CD14-positive monocyte (primary cell): ENCODE measurements around the gene UST. TPM values are rescaled to one million over a fixed set of nuclear protein-coding genes. Genes with fewer than 3 reads are reported as not detected.

Source experiments
- DNase-seq, 3 donors: peaks; one replicate each; pipeline ENCODE4 v3.0.0-alpha.2; 2011 to 2022
- H2AFZ ChIP-seq: 2 replicates; pipeline ENCODE4 v1.6.0; 2012; ENCODE audit warnings: mild to moderate bottlenecking, low read depth, low read length, inconsistent platforms; ENCODE audit not compliant: insufficient read depth, poor library complexity, severe bottlenecking
- H3K27ac ChIP-seq, 2 donors: 1 replicate in 1 of 2; 2 replicates in 1 of 2; pipeline ENCODE4 v1.5.1; 2012 to 2013; ENCODE audit warnings: low read length in 2 of 2, control low read depth in 1 of 2, inconsistent platforms in 1 of 2, low read depth in 1 of 2, mild to moderate bottlenecking in 1 of 2
- H3K27me3 ChIP-seq, 2 donors: one replicate each; pipeline versions ENCODE4 v1.6.0 to v1.6.1; 2011 to 2013; ENCODE audit warnings: low read length in 2 of 2; ENCODE audit not compliant: control insufficient read depth in 2 of 2, insufficient read depth in 2 of 2
- H3K36me3 ChIP-seq, 2 donors: replicated peaks in 1 of 2; 1 replicate in 1 of 2; 2 replicates in 1 of 2; pipeline versions ENCODE4 v1.5.1 to v1.6.1; 2012 to 2013; ENCODE audit warnings: low read length in 2 of 2, control low read depth in 1 of 2, inconsistent platforms in 1 of 2, mild to moderate bottlenecking in 1 of 2; ENCODE audit not compliant: insufficient read depth in 2 of 2, control insufficient read depth in 1 of 2
- H3K4me1 ChIP-seq, 2 donors: 1 replicate in 1 of 2; 2 replicates in 1 of 2; pipeline versions ENCODE4 v1.5.1 to v1.6.1; 2012 to 2013; ENCODE audit warnings: low read length in 2 of 2, control low read depth in 1 of 2, inconsistent platforms in 1 of 2, mild to moderate bottlenecking in 1 of 2, moderate library complexity in 1 of 2; ENCODE audit not compliant: insufficient read depth in 2 of 2, control insufficient read depth in 1 of 2
- H3K4me2 ChIP-seq: replicated peaks from 2 replicates; pipeline ENCODE3; 2012; ENCODE audit warnings: low read length, moderate library complexity, mild to moderate bottlenecking; ENCODE audit not compliant: poor library complexity, severe bottlenecking; ENCODE audit errors: extremely low read depth
- H3K4me3 ChIP-seq, 3 experiments: fragments of 200-600 bp in 1 of 3; sonication (generic) in 1 of 3; replicated peaks in 1 of 3; 1 replicate in 2 of 3; 2 replicates in 1 of 3; pipeline ENCODE4 v1.5.1; 2011 to 2013; ENCODE audit warnings: low read length in 3 of 3, mild to moderate bottlenecking in 3 of 3, control low read depth in 2 of 3, low read depth in 2 of 3, inconsistent platforms in 1 of 3, moderate library complexity in 1 of 3
- H3K79me2 ChIP-seq: 2 replicates; pipeline ENCODE4 v1.6.0; 2012; ENCODE audit warnings: mild to moderate bottlenecking, control low read depth, inconsistent platforms, low read length, moderate library complexity; ENCODE audit not compliant: insufficient read depth
- H3K9ac ChIP-seq: 2 replicates; pipeline ENCODE4 v1.6.0; 2017; ENCODE audit warnings: low read length, mild to moderate bottlenecking; ENCODE audit not compliant: insufficient read depth, poor library complexity, severe bottlenecking
- H3K9me3 ChIP-seq, 2 donors: replicated peaks in 1 of 2; 1 replicate in 1 of 2; 2 replicates in 1 of 2; pipeline versions ENCODE4 v1.5.1 to v1.6.1; 2012 to 2013; ENCODE audit warnings: low read length in 2 of 2, control low read depth in 1 of 2; ENCODE audit not compliant: control insufficient read depth in 1 of 2, insufficient read depth in 1 of 2
- H4K20me1 ChIP-seq: 2 replicates; pipeline ENCODE4 v1.6.0; 2012; ENCODE audit warnings: mild to moderate bottlenecking, low read length, control low read depth, moderate library complexity; ENCODE audit not compliant: insufficient read depth
- H3K27ac Mint-ChIP-seq, 7 donors: one replicate each; pipeline ENCODE4 v1.8.0; 2020; ENCODE audit warnings: mild to moderate bottlenecking in 7 of 7, mixed read lengths in 7 of 7, moderate library complexity in 6 of 7, inconsistent platforms in 2 of 7
- H3K27me3 Mint-ChIP-seq, 3 donors: one replicate each; pipeline ENCODE4 v1.8.0; 2021 to 2022; ENCODE audit warnings: low read depth in 3 of 3, mild to moderate bottlenecking in 3 of 3, mixed read lengths in 3 of 3, moderate library complexity in 3 of 3, inconsistent platforms in 1 of 3
- H3K36me3 Mint-ChIP-seq, 2 donors: one replicate each; pipeline ENCODE4 v1.8.0; 2020; ENCODE audit warnings: mixed read lengths in 2 of 2, inconsistent platforms in 1 of 2, mild to moderate bottlenecking in 1 of 2
- H3K4me1 Mint-ChIP-seq: one replicate; pipeline ENCODE4 v1.8.0; 2020; ENCODE audit warnings: mild to moderate bottlenecking, mixed read lengths
- H3K4me3 Mint-ChIP-seq, 2 donors: one replicate each; pipeline ENCODE4 v1.8.0; 2020; ENCODE audit warnings: mild to moderate bottlenecking in 2 of 2, mixed read lengths in 2 of 2, moderate library complexity in 1 of 2
- H3K9me3 Mint-ChIP-seq, 7 donors: one replicate each; pipeline ENCODE4 v1.8.0; 2020 to 2022; ENCODE audit warnings: mixed read lengths in 7 of 7, mild to moderate bottlenecking in 6 of 7, moderate library complexity in 6 of 7, inconsistent platforms in 2 of 7
- WGBS: methylation state at CpG from one replicate; pipeline ENCODE4 v1.1.5; 2013; ENCODE audit warnings: missing lambda C conversion rate; ENCODE audit not compliant: insufficient coverage; 5-methylcytosine and 5-hydroxymethylcytosine counted together
- intact Hi-C, 2 donors: fragments of 100-400 bp; cut with micrococcal nuclease; formaldehyde crosslinking; loops; one replicate each; pipeline versions ENCODE4 v1.15.0 to v1.15.1; 2023
- polyA plus RNA-seq, 3 donors: library from polyadenylated mRNA; depleted of rRNA in 1 of 3; unstranded in 2 of 3; stranded (reverse) in 1 of 3; fragments of 300-500 nt in 2 of 3; fragments of >200 nt in 1 of 3; fragmentation: Illumina TruSeq in 2 of 3; gene quantifications; 1 replicate in 2 of 3; 2 replicates in 1 of 3; pipeline ENCODE4 v1.2.3, GENCODE V29; 2012 to 2021
- TF ChIP-seq, protein P1 (sequence below): fragments of 200-600 bp; IDR thresholded peaks from one replicate; pipeline ENCODE4 v1.8.0; 2022; ENCODE audit warnings: antibody characterized with exemption, mild to moderate bottlenecking

UST gene
- polyA plus RNA-seq, 3 donors = 0.33 to 0.53 (median 0.48) TPM

DNA sequence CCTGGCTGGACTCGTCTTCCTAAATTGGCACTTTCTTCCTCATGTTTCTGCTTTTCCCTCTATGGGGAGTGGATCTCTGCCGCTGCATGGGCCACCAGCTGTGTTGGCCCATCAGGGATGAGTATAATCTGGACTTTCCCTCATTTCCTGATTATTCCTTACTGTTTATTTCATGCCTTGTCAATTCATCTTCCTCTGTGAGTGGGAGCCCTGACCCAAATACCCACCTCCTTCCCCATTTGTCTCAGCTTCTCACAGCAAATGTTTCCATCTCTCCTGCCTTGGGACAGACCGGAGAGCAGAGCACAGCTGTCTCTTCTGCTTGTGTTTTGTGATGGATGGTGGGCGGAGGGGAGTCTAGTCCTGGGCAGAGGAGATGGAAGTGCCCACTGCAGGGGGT, 212.7 kb downstream of the UST start:
- Histone ChIP-seq H3K79me2 (no peaks in the 10 kb centered on the region), H3K4me2 (no peak overlapping the region), H2AFZ (no peak overlapping the region), H3K9ac (no peak overlapping the region), H3K4me1 (no peaks in the 10 kb centered on the region), H3K27me3 (no peaks in the 10 kb centered on the region), H3K9me3 (peaks cover 0 to 10% of the 10 kb centered on the region in 2 donors), H3K4me3 (no peak overlapping the region), H3K27ac (no peak overlapping the region), H4K20me1 (no peaks in the 10 kb centered on the region), H3K36me3 (no peaks in the 10 kb centered on the region)
- peak overlapping the region in 1 of 7 donors; percentile 54 for H3K27ac Mint-ChIP-seq
- intact Hi-C loops = no loop called here
- no peak for DNase-seq
- TF ChIP-seq, protein P1, sequence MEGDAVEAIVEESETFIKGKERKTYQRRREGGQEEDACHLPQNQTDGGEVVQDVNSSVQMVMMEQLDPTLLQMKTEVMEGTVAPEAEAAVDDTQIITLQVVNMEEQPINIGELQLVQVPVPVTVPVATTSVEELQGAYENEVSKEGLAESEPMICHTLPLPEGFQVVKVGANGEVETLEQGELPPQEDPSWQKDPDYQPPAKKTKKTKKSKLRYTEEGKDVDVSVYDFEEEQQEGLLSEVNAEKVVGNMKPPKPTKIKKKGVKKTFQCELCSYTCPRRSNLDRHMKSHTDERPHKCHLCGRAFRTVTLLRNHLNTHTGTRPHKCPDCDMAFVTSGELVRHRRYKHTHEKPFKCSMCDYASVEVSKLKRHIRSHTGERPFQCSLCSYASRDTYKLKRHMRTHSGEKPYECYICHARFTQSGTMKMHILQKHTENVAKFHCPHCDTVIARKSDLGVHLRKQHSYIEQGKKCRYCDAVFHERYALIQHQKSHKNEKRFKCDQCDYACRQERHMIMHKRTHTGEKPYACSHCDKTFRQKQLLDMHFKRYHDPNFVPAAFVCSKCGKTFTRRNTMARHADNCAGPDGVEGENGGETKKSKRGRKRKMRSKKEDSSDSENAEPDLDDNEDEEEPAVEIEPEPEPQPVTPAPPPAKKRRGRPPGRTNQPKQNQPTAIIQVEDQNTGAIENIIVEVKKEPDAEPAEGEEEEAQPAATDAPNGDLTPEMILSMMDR = no peak
- no peak overlapping the region for H3K4me3 Mint-ChIP-seq
- H3K9me3 Mint-ChIP-seq = peaks cover 6 to 14% (median 9%) of the 10 kb centered on the region in 7 donors
- H3K4me1 Mint-ChIP-seq = no peaks in the 10 kb centered on the region
- WGBS = no CpG with 5 or more reads among the region's 4 CpGs
- H3K27me3 Mint-ChIP-seq = peaks cover 0 to 4% (median 2%) of the 10 kb centered on the region in 3 donors
- H3K36me3 Mint-ChIP-seq = no peaks in the 10 kb centered on the region

DNA sequence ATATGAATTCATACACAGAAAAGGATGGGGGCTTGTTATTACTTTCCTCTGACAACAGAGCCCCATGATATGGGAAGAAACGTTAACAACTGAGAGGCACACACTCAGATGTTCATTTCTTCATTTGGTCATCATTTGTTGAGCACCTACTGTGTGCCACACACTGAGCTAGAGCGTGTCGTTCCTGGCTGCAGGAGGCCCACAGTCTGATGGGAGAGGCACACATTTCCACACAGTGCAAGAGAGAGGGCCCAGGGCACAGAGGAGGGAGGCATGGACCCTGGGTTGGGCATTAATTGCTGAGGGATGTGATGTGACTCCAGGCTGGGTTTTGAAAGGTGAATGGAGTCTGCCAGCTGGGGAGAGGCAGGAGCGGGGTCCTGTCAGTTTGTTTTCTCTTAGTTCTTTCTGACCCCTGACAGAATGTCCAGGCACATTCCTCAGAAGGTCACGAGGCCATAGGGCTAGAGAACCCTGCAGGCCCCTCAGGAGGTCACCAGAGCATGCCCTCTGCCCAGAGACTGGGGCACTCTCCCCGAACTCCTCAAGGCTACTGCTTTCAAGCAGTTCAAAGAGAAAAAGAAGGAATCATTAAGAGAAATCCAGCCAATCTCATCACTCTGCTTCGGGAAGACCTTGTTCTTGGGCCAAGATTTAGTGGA, 216.2 kb downstream of the UST start:
- peaks cover 0 to 4% (median 2%) of the 10 kb centered on the region in 3 donors for H3K27me3 Mint-ChIP-seq
- H3K9ac ChIP-seq = no peak overlapping the region
- H4K20me1 ChIP-seq = no peaks in the 10 kb centered on the region
- no peak overlapping the region for H3K4me3 ChIP-seq
- intact Hi-C loops = no loop called here
- H2AFZ ChIP-seq = no peak overlapping the region
- H3K4me1 ChIP-seq = no peaks in the 10 kb centered on the region
- 92% methylated on average over 6 of the region's 7 CpGs for WGBS
- H3K4me3 Mint-ChIP-seq = no peak overlapping the region
- H3K27ac Mint-ChIP-seq = no peak overlapping the region
- TF ChIP-seq, protein P1 = no peak
- no peak for DNase-seq
- no peak overlapping the region for H3K4me2 ChIP-seq
- H3K36me3 ChIP-seq = no peaks in the 10 kb centered on the region
- H3K36me3 Mint-ChIP-seq = no peaks in the 10 kb centered on the region
- H3K27ac ChIP-seq = no peak overlapping the region
- H3K79me2 ChIP-seq = no peaks in the 10 kb centered on the region
- no peaks in the 10 kb centered on the region for H3K9me3 Mint-ChIP-seq
- no peaks in the 10 kb centered on the region for H3K9me3 ChIP-seq
- H3K4me1 Mint-ChIP-seq = no peaks in the 10 kb centered on the region
- H3K27me3 ChIP-seq = no peaks in the 10 kb centered on the region
